Stomach (tissue), 9 donors: ENCODE measurements around the gene RWDD2A. TPM values are rescaled to one million over a fixed set of nuclear protein-coding genes. Genes with fewer than 3 reads are reported as not detected.
A peak's percentile ranks its signal among the peaks of the same experiment; 100 is the strongest.

Experiments
- DNase-seq, 2 donors: peaks; one replicate each; pipeline versions ENCODE4 v3.0.0 to v3.0.0-alpha.2; 2013 to 2019
- H3K27ac ChIP-seq, 5 donors: fragments of 200-600 bp in 4 of 5; sonication (generic) in 4 of 5; one replicate each; pipeline ENCODE4 v1.5.1; 2013 to 2019; ENCODE audit warnings: mild to moderate bottlenecking in 1 of 5, moderate library complexity in 1 of 5
- H3K27me3 ChIP-seq, 3 donors: fragments of 200-600 bp; sonication (generic); one replicate each; pipeline ENCODE4 v1.5.1; 2017 to 2019; ENCODE audit warnings: mixed run types in 1 of 3
- H3K36me3 ChIP-seq, 4 donors: fragments of 200-600 bp; sonication (generic); 1 replicate in 3 of 4; 2 replicates in 1 of 4; pipeline ENCODE4 v1.5.1; 2016 to 2019
- H3K4me1 ChIP-seq, 4 donors: fragments of 200-600 bp; sonication (generic); one replicate each; pipeline ENCODE4 v1.5.1; 2016 to 2019
- H3K4me3 ChIP-seq, 4 donors: fragments of 200-600 bp; sonication (generic) in 3 of 4; one replicate each; pipeline ENCODE4 v1.5.1; 2016 to 2019; ENCODE audit warnings: mild to moderate bottlenecking in 1 of 4
- H3K9me3 ChIP-seq, 4 donors: fragments of 200-600 bp; sonication (generic); one replicate each; pipeline ENCODE4 v1.5.1; 2016 to 2019
- EP300 ChIP-seq: sonication (generic); formaldehyde crosslinking; IDR thresholded peaks from one replicate; pipeline ENCODE4 v1.6.1; 2017; ENCODE audit warnings: antibody characterized with exemption
- POLR2A ChIP-seq, 4 donors: fragments of 450-650 bp; IDR thresholded peaks; one replicate each; pipeline ENCODE4 v1.6.1; 2016; ENCODE audit warnings: antibody characterized with exemption in 4 of 4, control low read depth in 2 of 4, mild to moderate bottlenecking in 1 of 4, moderate library complexity in 1 of 4
- POLR2AphosphoS5 ChIP-seq, 3 donors: sonication (generic); formaldehyde crosslinking; IDR thresholded peaks; one replicate each; pipeline ENCODE4 v1.6.1; 2016; ENCODE audit warnings: antibody characterized with exemption in 3 of 3
- WGBS, 5 donors: extraction: QIAGEN DNeasy Blood & Tissue Kit in 3 of 5; methylation state at CpG; one replicate each; pipeline versions ENCODE4 v1.1.5 to v1.1.7; 2013 to 2018; 5-methylcytosine and 5-hydroxymethylcytosine counted together
- intact Hi-C: fragments of 100-400 bp; cut with DNase I; formaldehyde crosslinking; loops from one replicate; pipeline ENCODE4 v1.15.1; 2023; ENCODE audit warnings: low total_unique reads
- polyA plus RNA-seq, 3 donors: library from polyadenylated mRNA; stranded (reverse); fragments of 200-250 nt; gene quantifications; one replicate each; pipeline ENCODE4 v1.2.3, GENCODE V29; 2013
- total RNA-seq, 5 donors: library from RNA; depleted of rRNA; stranded (reverse); fragments of >200 nt; gene quantifications; one replicate each; pipeline versions ENCODE4 v1.1.0 to v1.2.3, GENCODE V29; 2014 to 2016
- TF ChIP-seq, protein P1 (sequence below), 7 experiments: fragments of 450-650 bp in 4 of 7; fragments of 200-600 bp in 3 of 7; sonication (generic) in 3 of 7; IDR thresholded peaks; one replicate each; pipeline ENCODE4 v1.5.1; 2016 to 2019; ENCODE audit warnings: antibody characterized with exemption in 7 of 7, control low read depth in 2 of 7, mild to moderate bottlenecking in 1 of 7
- donor health status: healthy with polysubstance abuse.
- donor health status: Bipolar disorder and iron deficiency.
- donor health status: healthy.

RWDD2A gene
- total and polyA plus RNA-seq, 8 donors = 0.58 to 18.7 (median 2.1) TPM

DNA sequence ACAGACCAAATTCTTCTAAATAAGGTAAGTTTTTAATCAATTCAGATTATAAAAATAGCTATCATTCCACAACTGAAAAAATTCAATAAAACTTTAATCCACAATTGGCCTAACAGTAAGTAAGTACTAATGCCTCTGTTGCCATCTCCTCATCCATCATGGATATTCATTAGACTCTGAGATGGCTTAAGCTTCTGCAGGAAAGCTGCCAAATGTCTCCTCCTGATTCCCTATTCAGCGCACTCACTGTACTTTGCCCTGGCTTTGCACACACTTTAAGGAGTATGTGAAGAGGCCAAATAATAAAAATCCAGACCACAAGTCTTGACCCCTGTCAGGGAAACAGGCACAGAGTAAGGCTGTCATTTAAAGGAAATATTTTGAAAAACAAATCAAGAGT lies 23.6 kb upstream of the RWDD2A start:
- H3K4me1 ChIP-seq = peaks cover 0 to 8% (median 0%) of the 10 kb centered on the region in 4 donors
- H3K27me3 ChIP-seq = no peaks in the 10 kb centered on the region
- H3K9me3 ChIP-seq = no peaks in the 10 kb centered on the region
- peak in 1 of 2 donors; percentile 8 for DNase-seq
- H3K27ac ChIP-seq = peak overlapping the region in 1 of 5 donors; percentile 8
- 41 to 69% (median 58%) methylated on average over 1 of the region's 1 CpG for WGBS, 5 donors
- peaks cover 43 to 100% (median 99%) of the 10 kb centered on the region in 4 donors for H3K36me3 ChIP-seq
- TF ChIP-seq POLR2AphosphoS5 (IDR thresholded peaks at IDR 0.05) (no peak), POLR2A (IDR thresholded peaks at IDR 0.05) (no peak), EP300 (no peak)
- TF ChIP-seq, protein P1, sequence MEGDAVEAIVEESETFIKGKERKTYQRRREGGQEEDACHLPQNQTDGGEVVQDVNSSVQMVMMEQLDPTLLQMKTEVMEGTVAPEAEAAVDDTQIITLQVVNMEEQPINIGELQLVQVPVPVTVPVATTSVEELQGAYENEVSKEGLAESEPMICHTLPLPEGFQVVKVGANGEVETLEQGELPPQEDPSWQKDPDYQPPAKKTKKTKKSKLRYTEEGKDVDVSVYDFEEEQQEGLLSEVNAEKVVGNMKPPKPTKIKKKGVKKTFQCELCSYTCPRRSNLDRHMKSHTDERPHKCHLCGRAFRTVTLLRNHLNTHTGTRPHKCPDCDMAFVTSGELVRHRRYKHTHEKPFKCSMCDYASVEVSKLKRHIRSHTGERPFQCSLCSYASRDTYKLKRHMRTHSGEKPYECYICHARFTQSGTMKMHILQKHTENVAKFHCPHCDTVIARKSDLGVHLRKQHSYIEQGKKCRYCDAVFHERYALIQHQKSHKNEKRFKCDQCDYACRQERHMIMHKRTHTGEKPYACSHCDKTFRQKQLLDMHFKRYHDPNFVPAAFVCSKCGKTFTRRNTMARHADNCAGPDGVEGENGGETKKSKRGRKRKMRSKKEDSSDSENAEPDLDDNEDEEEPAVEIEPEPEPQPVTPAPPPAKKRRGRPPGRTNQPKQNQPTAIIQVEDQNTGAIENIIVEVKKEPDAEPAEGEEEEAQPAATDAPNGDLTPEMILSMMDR (IDR thresholded peaks at IDR 0.05) = no peak
- no peak overlapping the region for H3K4me3 ChIP-seq
- intact Hi-C loops = no loop called here

- intact Hi-C loops = no loop called here
- Histone ChIP-seq H3K36me3 (peaks cover 15 to 99% (median 93%) of the 10 kb centered on the region in 4 donors), H3K9me3 (no peaks in the 10 kb centered on the region)
These were observed 16.9 kb upstream of the RWDD2A start for GRCh38 chr6:83176246-83176645.

DNA sequence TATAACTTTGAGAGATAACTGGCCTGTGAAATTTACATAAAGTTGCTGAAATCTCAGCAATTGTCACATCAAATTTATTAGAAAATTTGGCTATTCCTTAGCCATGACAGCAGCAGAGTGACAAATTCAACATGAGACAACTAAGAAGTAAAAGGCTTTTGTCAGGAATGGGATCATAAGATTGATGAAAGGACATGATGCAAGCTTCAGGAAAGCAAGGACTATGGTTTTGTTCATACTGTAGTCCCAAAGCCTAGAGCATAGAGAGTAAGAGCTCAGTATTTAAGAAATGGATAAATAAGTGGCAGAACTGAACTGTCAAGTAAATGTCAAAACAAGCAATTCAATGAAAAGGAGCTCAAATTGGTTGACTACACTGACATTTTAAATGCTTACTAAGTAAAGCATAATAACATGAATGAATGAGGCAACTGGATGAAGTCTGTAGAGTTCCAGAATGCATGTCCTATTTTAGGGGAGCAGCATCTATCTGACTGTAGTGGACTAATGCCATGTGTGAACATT lies 12.7 kb upstream of the RWDD2A start:
- peaks cover 26 to 99% (median 91%) of the 10 kb centered on the region in 4 donors for H3K36me3 ChIP-seq
- no peaks in the 10 kb centered on the region for H3K4me1 ChIP-seq
- H3K4me3 ChIP-seq = no peak overlapping the region
- intact Hi-C loops = loop anchor here (10.0 kb wide), 1 partner anchor 106 kb away; no protein-coding TSS in a partner anchor
- no peaks in the 10 kb centered on the region for H3K27me3 ChIP-seq
- DNase-seq = no peak
- H3K27ac ChIP-seq = no peak overlapping the region
- TF ChIP-seq POLR2AphosphoS5 (IDR thresholded peaks at IDR 0.05) = no peak
- no peak for TF ChIP-seq EP300
- TF ChIP-seq, protein P1 (IDR thresholded peaks at IDR 0.05) = no peak
- no peak for TF ChIP-seq POLR2A (IDR thresholded peaks at IDR 0.05)
- no peaks in the 10 kb centered on the region for H3K9me3 ChIP-seq

More at GRCh38 chr6:83176246-83176645, 16.9 kb upstream of the RWDD2A start:
- Histone ChIP-seq H3K27me3 (no peaks in the 10 kb centered on the region), H3K4me3 (no peak overlapping the region), H3K4me1 (no peaks in the 10 kb centered on the region), H3K27ac (no peak overlapping the region)
- WGBS, 5 donors = 72 to 86% (median 81%) methylated on average over 4 of the region's 4 CpGs
- DNase-seq = peak in 1 of 2 donors; percentile 28
- TF ChIP-seq POLR2AphosphoS5 (IDR thresholded peaks at IDR 0.05) (no peak), EP300 (no peak), POLR2A (IDR thresholded peaks at IDR 0.05) (no peak)
- TF ChIP-seq, protein P1 (IDR thresholded peaks at IDR 0.05) = no peak

DNA sequence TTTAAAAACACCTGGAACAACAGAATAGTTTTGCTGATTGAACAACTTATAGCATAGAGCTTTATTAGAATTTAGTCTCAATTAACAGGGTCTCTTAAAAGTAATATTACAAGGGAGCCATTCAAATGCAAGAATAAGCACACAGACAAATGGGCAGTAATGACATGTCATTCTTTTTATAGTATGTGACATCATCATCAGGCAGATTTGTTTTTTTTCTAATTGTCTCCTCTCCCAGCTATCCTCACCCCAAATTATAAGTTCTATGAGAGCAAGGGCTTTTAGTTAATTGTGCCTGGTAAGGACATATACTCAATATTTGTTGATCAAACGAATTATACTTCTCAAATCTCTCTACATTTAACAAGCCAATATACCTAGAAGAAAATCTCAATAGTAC lies 11.0 kb upstream of the RWDD2A start:
- TF ChIP-seq EP300 (no peak), POLR2AphosphoS5 (IDR thresholded peaks at IDR 0.05) (no peak), POLR2A (IDR thresholded peaks at IDR 0.05) (no peak)
- TF ChIP-seq, protein P1 (IDR thresholded peaks at IDR 0.05) = no peak
- peaks cover 30 to 100% (median 90%) of the 10 kb centered on the region in 4 donors for H3K36me3 ChIP-seq
- intact Hi-C loops = loop anchor here (10.0 kb wide), 1 partner anchor 107 kb away; no protein-coding TSS in a partner anchor
- H3K9me3 ChIP-seq = no peaks in the 10 kb centered on the region
- H3K27ac ChIP-seq = no peak overlapping the region
- WGBS, 5 donors = 44 to 81% (median 58%) methylated on average over 1 of the region's 1 CpG
- H3K4me1 ChIP-seq = no peaks in the 10 kb centered on the region
- DNase-seq = no peak
- no peaks in the 10 kb centered on the region for H3K27me3 ChIP-seq
- no peak overlapping the region for H3K4me3 ChIP-seq
